HG03025 (cell line): ENCODE measurements around the gene ITIH5.

Source experiments
- ATAC-seq: cut with Tn5 transposase; IDR thresholded peaks from one replicate; pipeline ENCODE4 v1.9.1; 2021; ENCODE audit warnings: mild to moderate bottlenecking, moderate library complexity; ENCODE audit not compliant: unreplicated experiment, low FRiP score

The ITIH5 gene

DNA sequence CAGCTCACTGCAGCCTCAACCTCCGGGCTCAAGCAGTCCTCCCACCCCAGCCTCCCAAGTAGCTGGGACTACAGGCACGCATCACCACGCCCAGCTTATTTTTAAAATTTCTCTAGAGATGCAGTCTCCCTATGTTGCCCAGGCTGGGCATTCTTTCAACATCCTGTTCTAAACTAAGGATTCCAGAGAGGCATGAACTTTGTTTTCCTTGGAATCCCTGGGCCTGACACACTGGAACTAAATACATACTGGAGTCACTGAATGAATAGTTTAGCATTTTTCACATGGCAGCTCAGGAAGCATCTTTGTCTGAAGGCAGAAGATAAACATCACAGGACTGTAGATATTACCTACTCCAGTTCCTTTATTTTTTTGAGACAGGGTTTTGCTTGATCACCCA is 108.7 kb downstream of the ITIH5 start:
- ATAC-seq: no peak

DNA sequence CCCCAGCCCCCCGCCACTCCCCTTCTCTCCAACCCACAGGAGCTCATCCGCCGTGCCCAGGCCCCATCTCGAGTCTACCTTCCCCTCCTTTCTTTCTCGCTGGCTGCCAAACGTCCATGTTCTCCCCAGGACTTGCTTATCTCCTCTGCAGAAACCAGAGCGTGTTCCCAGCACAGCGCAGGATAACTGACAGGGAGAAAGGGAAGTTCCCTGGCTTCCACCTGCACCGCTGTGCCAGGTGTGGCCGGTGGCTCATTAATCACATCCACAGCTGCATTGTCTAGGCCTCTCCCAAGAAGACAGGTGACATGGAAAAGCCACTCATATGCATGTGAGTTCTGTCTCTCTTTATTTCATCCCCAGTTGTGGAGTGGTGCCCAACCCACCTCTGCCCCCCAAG is 113.2 kb downstream of the ITIH5 start:
- no peak for ATAC-seq

- ATAC-seq: no peak
Observed at GRCh38 chr10:7551950-7552716, 114.6 kb downstream of the ITIH5 start.

DNA sequence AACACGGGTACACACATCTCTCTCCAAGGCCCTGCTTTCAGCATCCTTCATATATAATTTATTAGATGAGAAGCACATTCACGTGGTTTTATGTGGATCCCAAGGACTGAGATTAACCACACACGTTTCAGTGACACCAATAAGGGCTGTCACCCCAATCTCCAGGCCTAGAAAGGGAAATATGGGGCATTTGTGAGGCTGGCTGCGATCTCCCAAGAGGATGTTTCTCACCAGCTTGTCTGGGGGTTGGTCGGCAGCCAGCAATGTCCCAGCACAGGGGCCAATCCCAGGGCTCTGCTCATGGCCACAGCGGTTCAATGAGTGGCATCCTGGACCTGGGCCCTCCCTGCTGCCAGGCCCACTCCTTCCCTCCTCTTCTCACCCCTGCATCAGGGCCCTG is 115.5 kb downstream of the ITIH5 start:
- ATAC-seq: no peak

- ATAC-seq: no peak
Observed at GRCh38 chr10:7550013-7550412, 116.8 kb downstream of the ITIH5 start.

GRCh38 chr10:7547829-7548228 is 118.9 kb downstream of the ITIH5 start:
- ATAC-seq: no peak

DNA sequence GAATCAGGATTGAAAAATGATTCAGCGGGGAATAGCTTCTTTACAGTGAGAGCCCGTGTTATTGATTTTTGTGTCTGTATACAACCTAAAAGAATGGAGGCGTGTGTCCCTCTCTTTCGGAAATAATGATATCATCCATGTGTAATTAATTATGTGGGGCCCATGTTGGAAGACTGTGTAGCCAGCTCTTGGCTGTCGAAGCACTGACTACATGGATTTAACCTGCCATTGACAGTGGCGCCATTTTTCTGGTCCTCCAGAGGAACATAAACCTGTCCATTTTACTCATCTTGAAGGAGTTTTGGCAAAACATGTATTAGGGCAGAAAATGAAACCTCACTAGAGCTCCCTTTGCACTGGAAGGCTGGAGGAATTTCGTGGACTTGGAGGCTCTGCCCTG is 119.6 kb downstream of the ITIH5 start:
- no peak for ATAC-seq

DNA sequence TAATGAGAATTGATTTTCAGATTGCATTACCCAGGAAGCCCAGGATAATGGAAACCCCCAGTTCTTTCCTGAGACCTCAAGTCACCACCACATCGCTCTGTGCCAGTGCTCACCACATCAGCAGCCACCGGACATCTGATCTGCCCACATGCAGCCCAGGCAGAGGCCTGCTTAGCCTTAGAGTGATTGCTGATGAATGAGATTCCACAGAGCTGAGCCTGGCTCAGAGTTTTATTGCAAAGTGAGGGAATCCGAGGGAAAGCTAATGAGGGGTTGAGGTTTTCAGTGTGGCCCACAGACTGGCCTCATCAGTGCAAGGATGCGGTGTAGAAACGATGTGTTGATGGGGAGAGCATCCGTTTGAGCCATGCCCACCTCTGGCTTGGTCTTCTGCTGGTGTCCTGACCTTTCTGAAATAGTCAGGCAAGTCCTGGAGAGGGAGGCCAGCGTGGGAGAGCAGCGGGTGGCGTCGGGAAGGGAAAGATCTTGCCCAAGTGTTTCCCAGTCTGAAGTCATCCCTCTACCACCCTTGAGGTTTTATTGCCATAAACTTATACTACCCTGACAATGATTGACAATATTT is 120.3 kb downstream of the ITIH5 start:
- ATAC-seq: no peak

DNA sequence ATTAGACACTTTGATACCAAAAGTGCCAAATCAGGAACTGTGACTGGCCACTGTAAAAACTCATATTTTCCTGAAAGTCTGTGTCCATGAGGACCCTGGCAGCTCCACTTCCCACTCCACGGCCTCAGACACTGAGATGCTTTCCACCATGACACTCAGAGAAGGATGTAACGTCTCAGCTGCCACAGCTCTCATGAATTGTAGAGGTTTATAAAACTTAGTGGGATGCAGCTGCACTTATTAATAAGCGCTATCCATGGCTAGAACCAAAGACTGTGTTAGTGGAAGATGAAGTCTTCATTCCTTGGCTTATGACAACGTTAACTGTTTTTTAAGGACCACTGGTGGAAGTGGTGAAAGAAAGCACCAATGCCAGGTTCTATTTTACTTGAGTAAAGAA is 121.0 kb downstream of the ITIH5 start:
- no peak for ATAC-seq

DNA sequence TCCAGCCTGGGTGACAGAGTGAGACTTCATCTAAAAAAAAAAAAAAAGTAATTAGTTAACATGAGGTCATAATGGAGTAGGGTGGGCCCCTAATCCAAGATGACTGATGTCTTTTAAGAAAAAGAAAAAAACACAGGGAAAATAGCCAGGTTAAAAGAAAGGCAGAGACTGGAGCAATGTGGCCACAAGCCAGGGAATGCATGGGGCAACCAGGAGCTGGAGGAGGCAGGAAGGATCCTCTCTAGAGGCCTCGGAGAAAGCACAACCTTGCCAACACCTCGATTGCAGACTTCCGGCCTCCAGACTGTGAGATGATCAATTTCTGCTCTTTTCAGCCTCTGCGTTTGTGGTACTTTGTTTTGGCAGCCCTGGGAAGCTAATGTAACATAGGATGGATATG is 121.5 kb downstream of the ITIH5 start:
- ATAC-seq: no peak

DNA sequence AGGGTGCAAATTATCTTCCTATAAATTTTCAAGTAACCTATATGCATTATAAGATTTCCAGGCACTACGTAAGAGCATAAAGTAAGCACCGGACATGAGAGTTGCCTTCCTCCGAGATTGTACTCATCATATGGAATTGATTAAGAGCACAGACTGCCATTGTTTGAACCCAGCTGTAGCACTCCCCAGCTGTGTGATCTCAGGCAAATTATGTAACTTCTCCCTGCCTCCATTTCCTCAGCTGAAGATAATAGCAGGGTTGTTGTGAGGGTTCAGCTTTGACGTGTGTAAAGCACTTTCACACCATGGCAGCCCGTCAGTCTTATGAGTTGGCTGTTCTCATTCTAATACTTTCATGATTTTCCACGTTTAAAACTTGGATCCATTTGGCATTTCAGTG is 122.6 kb downstream of the ITIH5 start:
- ATAC-seq: no peak

GRCh38 chr10:7542189-7542914 is 124.4 kb downstream of the ITIH5 start:
- ATAC-seq: no peak

GRCh38 chr10:7541137-7542087 is 125.4 kb downstream of the ITIH5 start:
- ATAC-seq: no peak

DNA sequence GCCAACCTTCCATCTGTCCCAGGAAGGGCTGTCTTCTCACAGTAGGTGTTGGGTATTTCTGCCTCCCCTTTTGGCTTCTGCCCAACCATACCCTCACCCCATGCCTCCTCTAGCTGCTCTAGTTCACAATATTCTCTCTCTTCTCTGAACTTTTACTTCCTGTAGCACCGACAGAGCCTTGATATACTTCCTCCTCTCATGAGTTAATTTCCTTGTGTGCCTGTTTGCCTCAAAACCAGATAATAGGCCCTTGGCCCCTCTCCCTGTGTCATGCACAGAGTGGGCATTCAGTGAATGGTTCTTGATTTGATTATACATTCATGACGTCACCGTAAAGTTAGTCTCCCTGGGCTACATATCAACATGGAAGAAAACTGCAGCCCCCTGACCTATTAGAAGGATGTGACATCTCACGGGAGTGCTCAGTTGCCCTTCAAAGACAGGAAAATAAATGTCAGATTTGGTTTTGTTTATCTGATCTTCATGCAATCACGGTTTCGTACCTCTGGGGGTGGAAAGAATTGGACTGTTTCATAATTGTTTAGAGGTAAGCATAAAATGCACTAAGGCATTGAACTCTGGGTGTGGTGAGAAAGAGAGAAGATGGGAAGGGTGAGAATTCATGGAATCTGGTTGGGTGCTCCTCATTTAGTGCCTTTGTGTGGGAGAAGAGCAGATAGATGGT is 127.7 kb downstream of the ITIH5 start:
- ATAC-seq: no peak

DNA sequence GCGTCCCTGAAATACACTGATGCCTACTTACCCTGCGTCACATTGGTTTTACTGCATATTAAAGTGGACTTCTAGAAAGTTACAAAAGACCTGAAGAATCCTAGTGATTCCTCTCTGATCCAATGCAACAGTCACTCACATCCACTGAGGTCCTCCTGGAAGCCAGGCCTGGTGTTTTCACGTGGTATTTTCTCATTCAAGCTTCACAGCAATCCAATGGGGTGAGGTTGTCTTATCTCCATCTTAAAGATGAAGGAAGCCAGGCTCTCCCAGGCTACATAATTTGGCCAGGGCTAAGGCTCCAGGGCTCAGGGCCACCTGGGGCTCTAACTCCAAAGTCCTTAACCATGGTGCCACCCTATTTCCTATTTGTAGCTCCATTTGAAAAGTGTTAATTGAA is 129.6 kb downstream of the ITIH5 start:
- ATAC-seq: no peak

- ATAC-seq: no peak
Observed at GRCh38 chr10:7534480-7534852, 132.3 kb downstream of the ITIH5 start.

GRCh38 chr10:7533657-7534479 is 132.9 kb downstream of the ITIH5 start:
- ATAC-seq: no peak

- ATAC-seq: no peak
Observed at GRCh38 chr10:7532723-7533498, 133.9 kb downstream of the ITIH5 start.

GRCh38 chr10:7529638-7530037 is 137.1 kb downstream of the ITIH5 start:
- ATAC-seq: no peak
